IgD-negative memory B cell (primary cell): ENCODE results near the gene KIF23. TPM values are rescaled to one million over a fixed set of nuclear protein-coding genes. Genes with fewer than 3 reads are reported as not detected.

Experiments used
- H3K27ac Mint-ChIP-seq, 3 donors: one replicate each; pipeline ENCODE4 v1.8.0; 2020 to 2022; ENCODE audit warnings: mild to moderate bottlenecking in 3 of 3, mixed read lengths in 3 of 3, moderate library complexity in 1 of 3
- H3K27me3 Mint-ChIP-seq: one replicate; pipeline ENCODE4 v1.8.0; 2021; ENCODE audit warnings: mixed read lengths
- H3K36me3 Mint-ChIP-seq: one replicate; pipeline ENCODE4 v1.8.0; 2020; ENCODE audit warnings: mild to moderate bottlenecking, mixed read lengths
- H3K4me1 Mint-ChIP-seq, 3 donors: one replicate each; pipeline ENCODE4 v1.8.0; 2020 to 2022; ENCODE audit warnings: mixed read lengths in 3 of 3, mild to moderate bottlenecking in 1 of 3
- H3K4me3 Mint-ChIP-seq, 4 donors: one replicate each; pipeline ENCODE4 v1.8.0; 2020 to 2022; ENCODE audit warnings: mild to moderate bottlenecking in 4 of 4, mixed read lengths in 4 of 4, moderate library complexity in 3 of 4
- H3K9me3 Mint-ChIP-seq, 3 donors: one replicate each; pipeline ENCODE4 v1.8.0; 2020 to 2021; ENCODE audit warnings: mixed read lengths in 3 of 3, mild to moderate bottlenecking in 1 of 3
- polyA plus RNA-seq: library from polyadenylated mRNA; unstranded; fragments of 300-500 nt; fragmentation: Illumina TruSeq; gene quantifications from one replicate; pipeline ENCODE4 v1.2.3, GENCODE V29; 2021

The KIF23 gene
- polyA plus RNA-seq, 1 donor from 2014 or later = 1.0 TPM

DNA sequence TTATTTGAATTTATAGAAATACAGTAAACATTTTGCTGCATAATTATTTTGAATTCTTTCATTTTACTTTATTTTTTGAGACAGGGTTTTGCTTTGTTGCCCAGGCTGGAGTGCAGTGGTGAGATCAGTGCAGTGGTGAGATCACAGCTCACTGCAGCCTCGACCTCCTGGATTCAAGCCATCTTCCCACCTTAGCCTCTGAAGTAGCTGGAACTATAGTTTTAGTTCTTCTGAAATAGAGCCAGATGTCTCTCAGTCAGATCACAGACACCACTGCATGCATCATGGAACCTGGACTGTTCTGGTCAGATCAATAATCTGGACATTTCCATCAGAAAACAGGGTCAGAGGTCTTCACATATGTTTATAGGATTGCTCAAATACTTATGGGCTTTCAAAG lies 46.3 kb downstream of the KIF23 start:
- peaks cover 2% of the 10 kb centered on the region for H3K27me3 Mint-ChIP-seq
- peaks cover 3% of the 10 kb centered on the region for H3K36me3 Mint-ChIP-seq
- peaks cover 11 to 16% (median 14%) of the 10 kb centered on the region in 3 donors for H3K4me1 Mint-ChIP-seq
- H3K27ac Mint-ChIP-seq = peak overlapping the region in 2 of 3 donors; percentile 16 to 48
- no peaks in the 10 kb centered on the region for H3K9me3 Mint-ChIP-seq
- peak overlapping the region in 2 of 4 donors; percentile 17 to 60 for H3K4me3 Mint-ChIP-seq

DNA sequence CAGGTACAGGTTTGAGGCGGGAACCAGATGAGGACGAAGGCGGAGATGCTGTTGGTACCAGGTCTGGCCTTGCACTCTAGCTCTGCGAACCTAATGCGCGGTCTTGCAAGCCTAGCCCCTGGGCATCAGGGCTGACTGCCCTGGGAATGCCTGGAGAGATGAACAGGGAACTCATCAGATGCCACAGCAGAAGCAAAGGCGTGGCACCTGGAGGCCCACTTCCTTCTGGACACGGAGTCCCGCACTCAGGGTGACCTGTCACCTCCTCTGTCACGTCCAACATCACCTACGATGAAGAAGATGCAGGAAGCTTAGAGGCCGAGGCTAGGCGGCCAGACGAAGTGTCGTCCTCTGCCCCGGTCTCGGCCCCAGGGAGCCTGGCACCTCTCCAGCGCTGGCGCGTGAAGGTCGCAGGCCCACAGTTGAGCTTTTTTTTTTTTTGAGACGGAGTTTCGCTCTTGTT lies 47.9 kb downstream of the KIF23 start:
- Mint-ChIP-seq H3K27ac (peak overlapping the region in 2 of 3 donors; percentile 62 to 92), H3K4me1 (peaks cover 7 to 12% (median 7%) of the 10 kb centered on the region in 3 donors), H3K36me3 (peaks cover 3% of the 10 kb centered on the region), H3K9me3 (no peaks in the 10 kb centered on the region), H3K4me3 (peak overlapping the region; percentile 87 to 98 (median 94)), H3K27me3 (peaks cover 2% of the 10 kb centered on the region)

DNA sequence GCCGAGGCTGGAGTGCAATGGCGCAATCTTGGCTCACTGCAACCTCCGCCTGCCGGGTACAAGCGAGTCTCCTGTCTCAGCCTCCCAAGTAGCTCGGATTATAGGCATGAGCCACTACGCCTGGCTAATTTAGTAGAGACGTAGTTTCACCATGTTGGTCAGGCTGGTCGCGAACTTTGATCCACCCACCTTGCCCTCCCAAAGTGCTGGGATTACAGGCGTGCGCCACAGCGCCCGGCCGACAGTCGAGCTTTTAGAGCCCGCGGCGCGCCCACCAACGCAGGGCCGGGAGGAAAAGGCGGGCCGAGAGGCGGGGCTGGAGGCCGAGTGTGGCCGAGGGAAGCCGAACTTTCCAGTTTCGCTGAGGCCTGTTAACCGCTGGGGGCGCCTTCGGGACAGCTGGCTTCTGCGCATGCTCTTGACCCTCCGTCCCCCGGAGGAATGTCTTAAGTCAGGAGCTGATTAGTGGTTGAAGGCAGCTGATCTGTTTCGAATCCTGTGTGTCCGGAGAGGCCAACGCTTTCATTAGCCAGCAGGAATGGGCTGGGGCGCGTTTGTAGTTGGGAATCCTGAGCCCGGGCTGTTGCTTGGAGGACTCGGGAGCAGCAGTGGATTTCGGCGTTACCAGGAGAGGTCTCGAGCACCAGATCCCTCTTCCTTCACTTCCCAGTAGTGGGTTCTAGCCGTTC lies 48.5 kb downstream of the KIF23 start:
- H3K27me3 Mint-ChIP-seq = peaks cover 2% of the 10 kb centered on the region
- H3K9me3 Mint-ChIP-seq = no peaks in the 10 kb centered on the region
- H3K27ac Mint-ChIP-seq = peak overlapping the region; percentile 13 to 92 (median 62)
- peak overlapping the region; percentile 87 to 98 (median 94) for H3K4me3 Mint-ChIP-seq
- H3K4me1 Mint-ChIP-seq = peaks cover 7 to 12% (median 7%) of the 10 kb centered on the region in 3 donors
- H3K36me3 Mint-ChIP-seq = peaks cover 3% of the 10 kb centered on the region

DNA sequence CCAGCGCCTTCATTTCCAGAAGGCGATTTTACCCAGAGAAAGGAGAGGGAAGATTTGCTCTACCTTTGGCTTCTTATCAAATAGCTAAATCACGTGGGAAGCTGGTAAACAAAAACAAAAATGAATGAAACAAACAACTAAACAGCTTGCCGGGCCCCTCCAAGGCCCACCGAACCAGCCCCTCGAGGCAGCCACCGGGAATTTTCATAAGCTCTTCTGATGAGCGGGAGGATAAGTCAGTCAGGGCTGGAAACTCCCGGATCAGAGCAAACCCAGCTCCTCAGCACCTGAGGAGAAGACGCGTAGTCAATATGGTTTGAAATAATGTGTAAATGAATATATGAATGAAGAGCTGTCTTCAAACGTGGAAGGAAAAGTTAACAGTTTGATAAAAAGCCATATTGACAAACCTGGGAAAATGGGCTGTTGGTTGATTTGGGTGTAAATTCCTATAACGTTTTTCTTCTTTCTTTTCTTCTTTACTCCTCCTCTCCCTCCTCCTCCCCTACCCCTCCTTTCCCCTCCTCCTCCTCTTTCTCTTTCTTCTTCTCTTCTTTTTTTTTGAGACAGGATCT lies 49.1 kb downstream of the KIF23 start:
- Mint-ChIP-seq H3K4me1 (peaks cover 9 to 12% (median 11%) of the 10 kb centered on the region in 3 donors), H3K4me3 (peak overlapping the region; percentile 87 to 98 (median 94)), H3K27me3 (peaks cover 2% of the 10 kb centered on the region), H3K27ac (peak overlapping the region; percentile 13 to 92 (median 62)), H3K9me3 (no peaks in the 10 kb centered on the region), H3K36me3 (no peaks in the 10 kb centered on the region)

DNA sequence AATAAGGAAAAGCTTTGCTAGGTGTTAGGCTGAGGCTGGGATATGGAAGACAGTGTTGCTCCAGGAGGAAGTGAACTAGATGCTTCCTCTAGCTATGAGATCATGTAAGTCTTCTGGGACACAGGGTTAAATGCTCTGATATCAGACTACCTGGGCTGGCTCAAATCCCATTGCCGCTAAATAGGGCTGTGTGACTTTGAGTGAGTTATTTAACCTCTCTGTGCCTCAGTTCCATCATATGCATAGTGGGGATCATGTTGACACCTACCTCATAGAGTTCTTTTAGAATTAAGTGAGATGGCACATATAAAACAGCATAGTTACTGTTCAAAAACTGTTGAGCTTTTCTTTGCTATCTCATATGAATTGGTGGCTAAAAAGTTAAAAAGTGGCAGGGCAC lies 51.1 kb downstream of the KIF23 start:
- no peaks in the 10 kb centered on the region for H3K36me3 Mint-ChIP-seq
- no peaks in the 10 kb centered on the region for H3K9me3 Mint-ChIP-seq
- H3K4me3 Mint-ChIP-seq = peak overlapping the region in 1 of 4 donors; percentile 12
- peaks cover 13 to 19% (median 18%) of the 10 kb centered on the region in 3 donors for H3K4me1 Mint-ChIP-seq
- no peak overlapping the region for H3K27ac Mint-ChIP-seq
- peaks cover 2% of the 10 kb centered on the region for H3K27me3 Mint-ChIP-seq

DNA sequence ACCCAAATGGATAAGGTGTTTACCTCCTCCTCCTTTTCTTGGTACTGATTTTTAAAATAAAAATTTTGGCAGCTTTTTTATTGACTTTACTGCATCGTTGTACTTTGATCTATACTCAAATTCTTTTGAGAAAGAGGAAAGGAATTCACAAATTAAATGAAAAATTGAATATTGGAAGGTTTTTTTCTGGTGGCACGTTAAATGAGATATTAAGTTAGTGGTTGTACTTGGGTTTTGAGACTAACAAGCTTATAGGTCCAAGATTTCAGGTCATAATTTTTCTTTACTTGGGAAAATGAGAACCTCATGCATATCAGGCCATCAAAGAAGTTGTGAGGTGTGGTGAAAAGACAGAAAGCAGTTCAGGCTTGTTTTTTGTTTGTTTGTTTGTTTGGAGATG lies 52.6 kb downstream of the KIF23 start:
- Mint-ChIP-seq H3K36me3 (no peaks in the 10 kb centered on the region), H3K4me3 (no peak overlapping the region), H3K4me1 (peaks cover 13 to 18% (median 17%) of the 10 kb centered on the region in 3 donors), H3K27me3 (peaks cover 2% of the 10 kb centered on the region), H3K27ac (no peak overlapping the region), H3K9me3 (no peaks in the 10 kb centered on the region)

DNA sequence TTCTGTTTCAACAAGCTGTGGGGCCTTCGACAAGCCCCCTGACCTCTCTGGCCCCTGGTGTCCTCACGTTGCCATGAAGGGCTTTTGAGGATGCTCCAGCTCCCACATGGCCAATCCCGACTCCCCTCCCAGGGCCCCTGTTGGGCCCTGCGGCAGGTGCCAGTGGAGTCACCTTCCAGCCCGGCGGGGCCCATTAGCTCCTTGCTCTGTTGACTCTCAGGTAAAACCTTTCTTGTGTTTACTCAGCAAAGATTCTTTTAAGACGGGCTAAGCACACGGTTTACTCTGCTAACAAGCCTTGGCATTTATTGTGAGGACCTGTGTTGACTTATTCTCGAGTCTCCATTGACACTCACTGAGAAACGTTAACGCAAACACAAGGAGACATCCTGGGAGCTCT lies 53.5 kb downstream of the KIF23 start:
- Mint-ChIP-seq H3K4me3 (no peak overlapping the region), H3K27ac (peak overlapping the region in 1 of 3 donors; percentile 62), H3K9me3 (no peaks in the 10 kb centered on the region), H3K36me3 (peaks cover 1% of the 10 kb centered on the region), H3K27me3 (peaks cover 2% of the 10 kb centered on the region), H3K4me1 (peaks cover 11 to 17% (median 13%) of the 10 kb centered on the region in 3 donors)

DNA sequence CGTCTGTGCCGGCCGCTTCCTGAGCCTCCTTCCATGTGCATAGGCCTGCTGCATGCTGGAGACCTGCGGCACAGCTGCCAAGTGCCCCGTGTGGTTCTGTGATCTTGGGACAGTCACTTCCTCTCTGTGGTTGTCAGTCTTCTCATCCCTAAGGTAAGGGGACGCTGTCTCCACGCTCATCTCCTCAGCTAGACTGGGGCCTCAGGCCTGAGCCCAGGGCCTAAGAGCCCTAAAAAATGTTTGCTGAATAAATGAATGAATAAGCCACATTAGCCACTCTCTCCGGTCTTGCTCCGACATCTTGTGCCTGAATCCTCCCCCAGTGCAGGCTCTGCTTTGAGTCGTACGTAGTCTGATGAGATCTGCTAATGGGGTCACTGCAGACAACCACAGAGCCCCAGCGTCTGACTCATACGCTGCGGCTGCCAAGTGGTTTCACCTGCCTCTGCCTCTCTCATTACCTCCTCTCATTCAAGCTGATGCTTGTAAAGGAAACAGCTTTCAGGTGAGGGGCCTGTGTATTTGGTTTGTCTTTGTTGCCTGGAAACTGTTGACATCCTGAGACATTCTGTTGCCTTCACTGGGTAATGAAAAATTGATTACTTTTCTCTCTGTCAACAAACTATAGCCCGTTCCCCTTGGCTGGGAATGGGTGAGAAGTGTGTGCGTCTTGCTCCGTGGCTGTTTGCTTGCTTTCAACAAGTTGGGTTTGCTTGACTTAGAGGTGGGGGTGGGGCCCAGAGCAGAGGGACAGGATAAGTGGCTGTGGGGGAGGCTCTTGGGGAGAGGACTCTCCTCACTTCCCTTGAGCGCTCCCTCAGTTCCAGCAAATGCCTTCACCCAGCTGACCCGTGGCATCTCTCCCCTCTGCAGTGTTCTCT lies 54.3 kb downstream of the KIF23 start:
- Mint-ChIP-seq H3K9me3 (no peaks in the 10 kb centered on the region), H3K36me3 (peaks cover 1% of the 10 kb centered on the region), H3K4me3 (peak overlapping the region in 2 of 4 donors; percentile 43 to 70), H3K4me1 (peaks cover 5 to 14% (median 13%) of the 10 kb centered on the region in 3 donors), H3K27me3 (peaks cover 2% of the 10 kb centered on the region), H3K27ac (peak overlapping the region; percentile 62 to 76 (median 63))

DNA sequence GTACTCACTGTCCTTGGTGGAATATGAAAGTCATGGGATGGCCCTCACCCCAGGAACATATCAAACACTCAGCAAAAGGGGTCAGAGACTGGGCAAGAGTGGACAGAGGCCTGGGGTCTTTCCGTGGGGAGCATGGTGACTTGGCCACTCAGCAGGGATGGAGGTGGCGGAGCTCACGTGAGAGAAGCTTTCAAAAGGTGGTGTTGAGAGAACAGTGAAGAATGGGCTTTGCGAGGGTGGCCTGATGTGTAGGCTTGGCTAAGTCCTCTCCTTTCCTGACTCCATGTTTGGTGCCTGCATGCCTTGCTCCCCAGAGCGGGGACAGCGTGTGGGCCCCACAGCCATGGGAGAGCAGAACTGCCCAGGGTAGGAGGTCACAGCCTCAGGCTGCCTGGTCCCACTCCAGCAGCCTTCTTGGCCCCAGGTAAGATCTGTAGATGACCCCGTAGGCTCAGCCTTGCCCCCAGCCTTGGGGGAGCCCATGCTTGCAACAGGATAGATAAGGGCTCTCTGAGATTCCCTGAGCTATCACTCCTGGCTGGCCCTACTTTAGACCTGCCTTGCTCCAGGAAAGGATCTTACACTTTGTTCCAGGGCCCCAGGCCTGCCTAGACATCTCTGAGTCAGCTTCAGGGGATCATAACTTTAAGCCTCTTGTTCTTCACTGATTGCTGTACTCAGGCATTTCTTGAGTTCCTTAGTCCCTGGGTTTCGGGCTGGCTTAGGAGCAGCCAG lies 55.5 kb downstream of the KIF23 start:
- no peaks in the 10 kb centered on the region for H3K27me3 Mint-ChIP-seq
- peaks cover 5 to 11% (median 9%) of the 10 kb centered on the region in 3 donors for H3K4me1 Mint-ChIP-seq
- peaks cover 1% of the 10 kb centered on the region for H3K36me3 Mint-ChIP-seq
- H3K4me3 Mint-ChIP-seq = peak overlapping the region in 1 of 4 donors; percentile 31
- H3K27ac Mint-ChIP-seq = no peak overlapping the region
- no peaks in the 10 kb centered on the region for H3K9me3 Mint-ChIP-seq

DNA sequence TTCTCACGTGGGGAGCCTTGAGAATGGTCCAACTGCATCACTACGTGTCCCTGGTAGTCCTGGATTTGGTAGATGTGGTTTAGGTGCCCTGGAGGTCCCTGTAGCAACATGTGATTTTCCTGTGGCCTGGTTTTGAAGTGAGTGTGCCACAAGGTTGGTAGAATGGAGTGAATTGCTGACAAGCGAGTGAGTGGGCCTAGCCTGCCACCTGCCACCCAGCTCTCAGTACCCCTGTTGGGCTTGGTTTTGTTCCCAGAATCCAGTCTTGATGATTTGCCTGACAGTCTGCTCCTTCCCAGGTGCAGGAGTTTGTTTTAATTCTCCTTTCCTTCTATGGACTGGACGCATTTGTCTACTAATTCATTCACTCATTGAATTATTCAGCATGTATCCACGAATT lies 57.9 kb downstream of the KIF23 start:
- H3K4me3 Mint-ChIP-seq = no peak overlapping the region
- peaks cover 5% of the 10 kb centered on the region for H3K27me3 Mint-ChIP-seq

DNA sequence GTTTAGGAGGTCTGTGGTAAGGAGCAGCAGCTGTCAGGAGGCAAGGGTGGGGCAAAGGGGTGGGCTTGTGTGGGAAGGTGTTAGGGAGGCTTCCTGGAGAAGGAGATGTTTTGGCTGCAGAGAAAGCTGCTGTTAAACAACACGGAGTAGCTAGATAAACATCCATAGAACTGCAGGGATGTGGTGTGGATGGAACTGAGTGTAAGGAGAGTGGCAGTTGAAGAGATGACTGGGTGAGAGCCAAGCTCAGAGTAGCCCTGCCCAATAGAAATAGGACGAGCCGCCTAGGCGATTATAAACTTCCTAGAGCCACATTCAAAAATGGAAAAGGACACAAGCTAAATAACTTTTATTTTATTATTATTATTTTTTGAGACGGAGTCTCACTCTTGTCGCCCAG lies 58.4 kb downstream of the KIF23 start:
- peaks cover 5% of the 10 kb centered on the region for H3K27me3 Mint-ChIP-seq
- no peaks in the 10 kb centered on the region for H3K9me3 Mint-ChIP-seq
- H3K36me3 Mint-ChIP-seq = peaks cover 1% of the 10 kb centered on the region
- peaks cover 5 to 11% (median 7%) of the 10 kb centered on the region in 3 donors for H3K4me1 Mint-ChIP-seq
- no peak overlapping the region for H3K27ac Mint-ChIP-seq
- no peak overlapping the region for H3K4me3 Mint-ChIP-seq

More for the DNA sequence above, 57.9 kb downstream of the KIF23 start:
- Mint-ChIP-seq H3K9me3 (no peaks in the 10 kb centered on the region), H3K4me1 (peaks cover 5 to 11% (median 7%) of the 10 kb centered on the region in 3 donors), H3K36me3 (peaks cover 1% of the 10 kb centered on the region), H3K27ac (no peak overlapping the region)

DNA sequence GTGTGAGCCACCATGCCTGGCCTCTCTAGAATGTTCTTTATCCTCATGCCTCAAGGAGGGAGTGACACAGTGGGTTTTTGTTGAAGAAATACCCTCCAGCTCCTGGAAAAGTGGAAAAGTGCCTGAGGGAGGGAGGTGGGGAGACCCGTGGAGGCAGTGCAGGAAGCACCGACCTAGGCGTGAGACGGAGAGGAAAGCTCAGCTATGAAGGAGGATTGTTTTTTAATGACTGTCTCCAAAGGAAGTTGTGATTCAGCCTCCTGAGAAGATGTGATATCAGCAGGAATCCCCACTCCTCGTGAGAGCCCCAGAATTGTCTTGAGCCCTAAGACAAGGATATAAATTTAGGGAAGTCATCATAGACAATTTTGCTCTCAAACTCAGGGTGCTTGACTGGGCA lies 60.1 kb downstream of the KIF23 start:
- H3K27me3 Mint-ChIP-seq = peaks cover 8% of the 10 kb centered on the region
- peaks cover 0 to under 1% (median 0%) of the 10 kb centered on the region in 3 donors for H3K4me1 Mint-ChIP-seq
- H3K9me3 Mint-ChIP-seq = peaks cover 0 to under 1% (median 0%) of the 10 kb centered on the region in 3 donors
- no peak overlapping the region for H3K27ac Mint-ChIP-seq
- peaks cover 1% of the 10 kb centered on the region for H3K36me3 Mint-ChIP-seq
- no peak overlapping the region for H3K4me3 Mint-ChIP-seq

DNA sequence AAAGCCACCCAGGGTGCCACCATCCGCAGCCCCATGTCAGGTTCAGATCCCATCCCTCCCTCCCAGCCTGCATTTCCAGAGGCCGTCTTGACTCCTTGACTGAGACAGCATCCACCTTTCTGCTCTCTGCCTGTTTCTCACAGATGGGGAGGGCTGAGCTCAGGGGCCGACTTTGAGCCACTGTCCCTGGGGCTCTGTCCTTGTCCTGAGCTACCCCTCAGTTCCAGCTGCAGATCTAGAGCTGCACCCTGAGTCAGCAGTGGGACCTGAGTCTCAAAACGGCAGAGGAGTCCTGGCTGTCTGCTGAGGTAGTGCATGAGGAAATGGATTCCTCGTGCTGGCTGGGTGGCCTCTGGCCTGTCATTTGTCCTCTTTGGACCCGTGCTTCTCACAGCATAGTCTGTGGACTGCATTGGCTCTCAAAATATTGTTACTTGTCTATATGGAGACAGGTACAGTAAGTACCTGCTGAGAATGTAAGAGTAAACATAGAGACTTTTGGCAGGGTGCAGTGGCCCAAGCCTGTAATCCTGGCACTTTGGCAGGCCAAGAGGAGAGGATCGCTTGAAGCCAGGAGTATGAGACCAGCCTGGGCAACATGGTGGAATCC lies 60.8 kb downstream of the KIF23 start:
- Mint-ChIP-seq H3K27ac (no peak overlapping the region), H3K9me3 (peaks cover 2 to 5% (median 4%) of the 10 kb centered on the region in 3 donors)

More for the DNA sequence above, 60.8 kb downstream of the KIF23 start:
- peaks cover 1% of the 10 kb centered on the region for H3K36me3 Mint-ChIP-seq
- H3K4me3 Mint-ChIP-seq = no peak overlapping the region
- H3K27me3 Mint-ChIP-seq = peaks cover 11% of the 10 kb centered on the region
- H3K4me1 Mint-ChIP-seq = no peaks in the 10 kb centered on the region
